H9 (cell line): ENCODE measurements around the gene UNC80. TPM values are rescaled to one million over a fixed set of nuclear protein-coding genes. Genes with fewer than 3 reads are reported as not detected.

Source experiments
- DNase-seq: peaks from one replicate; pipeline ENCODE4 v3.0.0-alpha.2; 2017
- H2AFZ ChIP-seq: one replicate; pipeline ENCODE4 v1.6.1; 2013; ENCODE audit warnings: mild to moderate bottlenecking, low read length, control low read depth, moderate library complexity
- H2AK5ac ChIP-seq: 2 replicates; pipeline ENCODE4 v1.6.1; 2013; ENCODE audit warnings: low read length, control low read depth, mixed read lengths; ENCODE audit not compliant: insufficient read length
- H2BK120ac ChIP-seq: one replicate; pipeline ENCODE4 v1.6.1; 2013; ENCODE audit warnings: low read depth, mild to moderate bottlenecking, low read length, control low read depth, inconsistent platforms; ENCODE audit not compliant: poor library complexity, severe bottlenecking
- H2BK12ac ChIP-seq: 2 replicates; pipeline ENCODE4 v1.6.1; 2013; ENCODE audit warnings: low read length, control low read depth, mixed read lengths, low read depth; ENCODE audit not compliant: insufficient read length
- H2BK15ac ChIP-seq: 2 replicates; pipeline ENCODE4 v1.6.1; 2013; ENCODE audit warnings: low read depth, low read length, control low read depth
- H2BK20ac ChIP-seq: one replicate; pipeline ENCODE4 v1.6.1; 2013; ENCODE audit warnings: low read depth, mild to moderate bottlenecking, low read length, control low read depth, inconsistent platforms; ENCODE audit not compliant: poor library complexity, severe bottlenecking
- H2BK5ac ChIP-seq: 2 replicates; pipeline ENCODE4 v1.6.1; 2013; ENCODE audit warnings: low read length, control low read depth, mixed read lengths; ENCODE audit not compliant: insufficient read length
- H3K14ac ChIP-seq: 2 replicates; pipeline ENCODE4 v1.6.1; 2013; ENCODE audit warnings: low read length, control low read depth; ENCODE audit not compliant: insufficient read depth
- H3K18ac ChIP-seq: 2 replicates; pipeline ENCODE4 v1.6.1; 2013; ENCODE audit warnings: low read depth, mild to moderate bottlenecking, mixed read lengths, low read length, control low read depth; ENCODE audit not compliant: insufficient read length
- H3K23ac ChIP-seq: 2 replicates; pipeline ENCODE4 v1.6.1; 2013; ENCODE audit warnings: low read length, control low read depth, mixed read lengths, low read depth; ENCODE audit not compliant: insufficient read length
- H3K23me2 ChIP-seq: 2 replicates; pipeline ENCODE4 v1.6.1; 2013; ENCODE audit warnings: low read depth, mild to moderate bottlenecking, mixed read lengths, low read length, control low read depth; ENCODE audit not compliant: insufficient read length, poor library complexity, severe bottlenecking
- H3K27ac ChIP-seq: 2 replicates; pipeline ENCODE4 v1.5.1; 2013; ENCODE audit warnings: low read length, control low read depth, mixed read lengths, low read depth; ENCODE audit not compliant: insufficient read length
- H3K27me3 ChIP-seq: 2 replicates; pipeline ENCODE4 v1.6.1; 2013; ENCODE audit warnings: low read length, control low read depth, inconsistent platforms; ENCODE audit not compliant: insufficient read depth
- H3K4ac ChIP-seq: 2 replicates; pipeline ENCODE4 v1.6.1; 2013; ENCODE audit warnings: low read depth, mild to moderate bottlenecking, control low read depth, inconsistent platforms, low read length, moderate library complexity
- H3K4me1 ChIP-seq: 2 replicates; pipeline ENCODE4 v1.6.1; 2013; ENCODE audit warnings: low read length, control low read depth, inconsistent platforms; ENCODE audit not compliant: insufficient read depth
- H3K4me2 ChIP-seq: 2 replicates; pipeline ENCODE4 v1.6.1; 2013; ENCODE audit warnings: low read length, control low read depth, mixed read lengths; ENCODE audit not compliant: insufficient read length, insufficient read depth
- H3K56ac ChIP-seq: 2 replicates; pipeline ENCODE4 v1.6.1; 2013; ENCODE audit warnings: low read depth, mild to moderate bottlenecking, mixed read lengths, low read length, control low read depth; ENCODE audit not compliant: insufficient read length
- H3K79me1 ChIP-seq: 2 replicates; pipeline ENCODE4 v1.6.1; 2013; ENCODE audit warnings: low read depth, mild to moderate bottlenecking, moderate library complexity, low read length, control low read depth, inconsistent platforms; ENCODE audit not compliant: insufficient read depth, poor library complexity, severe bottlenecking
- H3K79me2 ChIP-seq: 2 replicates; pipeline ENCODE4 v1.6.1; 2013; ENCODE audit warnings: low read length, control low read depth, inconsistent platforms; ENCODE audit not compliant: insufficient read depth
- H3K9ac ChIP-seq: 2 replicates; pipeline ENCODE4 v1.6.1; 2013; ENCODE audit warnings: low read length, control low read depth, mixed read lengths; ENCODE audit not compliant: insufficient read length; ENCODE audit errors: extremely low read depth
- H3K9me3 ChIP-seq: one replicate; pipeline ENCODE4 v1.6.1; 2013; ENCODE audit warnings: low read depth, low read length, inconsistent platforms; ENCODE audit not compliant: control insufficient read depth
- H3T11ph ChIP-seq: one replicate; pipeline ENCODE4 v1.6.1; 2013; ENCODE audit warnings: mild to moderate bottlenecking, low read length, control low read depth, inconsistent platforms
- H4K20me1 ChIP-seq: one replicate; pipeline ENCODE4 v1.6.1; 2013; ENCODE audit not compliant: control insufficient read depth, insufficient read length, insufficient read depth
- H4K5ac ChIP-seq: 2 replicates; pipeline ENCODE4 v1.6.1; 2013; ENCODE audit warnings: low read depth, mild to moderate bottlenecking, mixed read lengths, low read length, control low read depth; ENCODE audit not compliant: insufficient read length
- H4K8ac ChIP-seq: replicated peaks from 2 replicates; pipeline ENCODE4 v1.6.1; 2013; ENCODE audit warnings: low read length, control low read depth, mixed read lengths, low read depth; ENCODE audit not compliant: insufficient read length
- H4K91ac ChIP-seq: 2 replicates; pipeline ENCODE4 v1.6.1; 2013; ENCODE audit warnings: low read depth, mild to moderate bottlenecking, moderate library complexity, mixed read lengths, low read length, control low read depth; ENCODE audit not compliant: insufficient read length
- H3K27ac Mint-ChIP-seq, 3 experiments: 2 replicates in 2 of 3; 3 replicates in 1 of 3; pipeline ENCODE4 v1.8.0; 2020 to 2021; ENCODE audit warnings: mixed read lengths in 3 of 3, mild to moderate bottlenecking in 1 of 3, moderate library complexity in 1 of 3
- H3K27me3 Mint-ChIP-seq: 2 replicates; pipeline ENCODE4 v1.8.0; 2021; ENCODE audit warnings: low read depth, mild to moderate bottlenecking, moderate library complexity, mixed read lengths
- H3K36me3 Mint-ChIP-seq, 3 experiments: 2 replicates in 2 of 3; 3 replicates in 1 of 3; pipeline ENCODE4 v1.8.0; 2020 to 2021; ENCODE audit warnings: low read depth in 3 of 3, mixed read lengths in 3 of 3; ENCODE audit not compliant: insufficient read depth in 1 of 3
- H3K4me1 Mint-ChIP-seq, 2 experiments: 2 replicates each; pipeline ENCODE4 v1.8.0; 2020; ENCODE audit warnings: mixed read lengths in 2 of 2
- H3K4me3 Mint-ChIP-seq, 2 experiments: 2 replicates in 1 of 2; 3 replicates in 1 of 2; pipeline ENCODE4 v1.8.0; 2020 to 2021; ENCODE audit warnings: mild to moderate bottlenecking in 2 of 2, mixed read lengths in 2 of 2, moderate library complexity in 1 of 2
- H3K9me3 Mint-ChIP-seq, 2 experiments: 2 replicates in 1 of 2; 3 replicates in 1 of 2; pipeline ENCODE4 v1.8.0; 2020; ENCODE audit warnings: mild to moderate bottlenecking in 2 of 2, mixed read lengths in 2 of 2, moderate library complexity in 1 of 2
- CTCF ChIP-seq: fragments of 200-600 bp; sonication (generic); conservative IDR thresholded peaks from 3 replicates; pipeline ENCODE4 v1.8.0; 2021; ENCODE audit warnings: antibody characterized with exemption, mild to moderate bottlenecking
- WGBS: extraction: QIAGEN DNeasy Blood & Tissue Kit; methylation state at CpG from one replicate; pipeline ENCODE4 v1.1.7; 2013; ENCODE audit warnings: missing lambda C conversion rate, low lambda C conversion rate, mixed read lengths; ENCODE audit not compliant: insufficient read length; ENCODE audit errors: extremely low coverage; 5-methylcytosine and 5-hydroxymethylcytosine counted together
- total RNA-seq: library from RNA; stranded (reverse); gene quantifications from 2 replicates; pipeline ENCODE4 v1.2.1, GENCODE V29; 2021

UNC80 gene
- total RNA-seq, 1 experiment from 2014 or later: 0.52 TPM

GRCh38 chr2:209830722-209831465, 59.3 kb downstream of the UNC80 start:
- H3K27me3 ChIP-seq: no peaks in the 10 kb centered on the region
- no peaks in the 10 kb centered on the region for H3K79me2 ChIP-seq
- Mint-ChIP-seq H3K36me3 (no peaks in the 10 kb centered on the region), H3K4me3 (no peak overlapping the region), H3K9me3 (no peaks in the 10 kb centered on the region), H3K27me3 (no peaks in the 10 kb centered on the region), H3K4me1 (peaks cover 15 to 16% of the 10 kb centered on the region in 2 experiments), H3K27ac (peak overlapping the region in 2 of 3 experiments; percentile 11 to 14; a peak in 1 of 7 replicates)
- no peak overlapping the region for H2BK5ac ChIP-seq
- H3K9ac ChIP-seq: no peak overlapping the region
- H3K4ac ChIP-seq: no peak overlapping the region
- H2AK5ac ChIP-seq: no peak overlapping the region
- no peak overlapping the region for H2BK20ac ChIP-seq
- no peak overlapping the region for H2BK12ac ChIP-seq
- H2BK15ac ChIP-seq: no peak overlapping the region
- H3K14ac ChIP-seq: no peak overlapping the region
- no peaks in the 10 kb centered on the region for H3K23me2 ChIP-seq
- H3K18ac ChIP-seq: no peak overlapping the region
- no peak for TF ChIP-seq CTCF
- H3T11ph ChIP-seq: no peak overlapping the region
- no peak for DNase-seq
- no peak overlapping the region for H4K5ac ChIP-seq
- no peak overlapping the region for H3K27ac ChIP-seq
- no peaks in the 10 kb centered on the region for H4K20me1 ChIP-seq
- no peaks in the 10 kb centered on the region for H3K79me1 ChIP-seq
- H4K8ac ChIP-seq: no peak overlapping the region
- no peak overlapping the region for H4K91ac ChIP-seq
- H2BK120ac ChIP-seq: no peak overlapping the region
- H3K56ac ChIP-seq: no peak overlapping the region
- no peak overlapping the region for H2AFZ ChIP-seq
- peaks cover 4% of the 10 kb centered on the region; the same call in 1 of the 2 replicates for H3K4me1 ChIP-seq
- no peak overlapping the region for H3K4me2 ChIP-seq
- no CpG with 5 or more reads among the region's 4 CpGs for WGBS
- H3K23ac ChIP-seq: no peak overlapping the region
- H3K9me3 ChIP-seq: no peaks in the 10 kb centered on the region
